DND-41 (cell line): ENCODE results near the gene REEP2.
A peak's percentile ranks its signal among the peaks of the same experiment; 100 is the strongest.

ENCODE experiments used
- ATAC-seq: fragments of 200-7000 bp; cut with Tn5 transposase; 3 replicates; pipeline ENCODE4 v1.9.1; 2021; ENCODE audit warnings: low read depth; ENCODE audit not compliant: insufficient read depth
- DNase-seq: peaks from one replicate; pipeline ENCODE4 v3.0.0-alpha.2; 2020
- H2AFZ ChIP-seq: 2 replicates; pipeline ENCODE4 v1.6.0; 2012; ENCODE audit warnings: low read depth, low read length
- H3K27ac ChIP-seq: 2 replicates; pipeline ENCODE4 v1.5.1; 2012; ENCODE audit warnings: low read length, inconsistent platforms
- H3K27me3 ChIP-seq: fragments of 200-600 bp; sonication (generic); 2 replicates; pipeline ENCODE4 v1.6.0; 2012; ENCODE audit warnings: low read length, mild to moderate bottlenecking, inconsistent platforms; ENCODE audit not compliant: insufficient read depth, poor library complexity
- H3K36me3 ChIP-seq: 2 replicates; pipeline ENCODE4 v1.5.1; 2012; ENCODE audit warnings: low read length, inconsistent platforms; ENCODE audit not compliant: insufficient read depth
- H3K4me1 ChIP-seq: 2 replicates; pipeline ENCODE4 v1.5.1; 2012; ENCODE audit warnings: mild to moderate bottlenecking, low read length; ENCODE audit not compliant: insufficient read depth
- H3K4me2 ChIP-seq: 2 replicates; pipeline ENCODE4 v1.6.0; 2012; ENCODE audit warnings: mild to moderate bottlenecking, moderate library complexity, low read length, inconsistent platforms; ENCODE audit not compliant: insufficient read depth
- H3K4me3 ChIP-seq, 2 experiments: fragments of 200-600 bp in 1 of 2; shearing (Covaris generic) in 1 of 2; 2 replicates each; pipeline ENCODE4 v1.5.1; 2012 to 2016; ENCODE audit warnings: inconsistent platforms in 2 of 2, low read length in 2 of 2, mild to moderate bottlenecking in 2 of 2, low read depth in 1 of 2, moderate library complexity in 1 of 2
- H3K79me2 ChIP-seq: 2 replicates; pipeline ENCODE4 v1.6.0; 2012; ENCODE audit warnings: low read length, inconsistent platforms; ENCODE audit not compliant: insufficient read depth
- H3K9ac ChIP-seq: 2 replicates; pipeline ENCODE4 v1.6.0; 2012; ENCODE audit warnings: low read depth, mild to moderate bottlenecking, inconsistent platforms, low read length, moderate library complexity
- H3K9me3 ChIP-seq: 2 replicates; pipeline ENCODE4 v1.5.1; 2012; ENCODE audit warnings: low read length, moderate library complexity, mild to moderate bottlenecking, inconsistent platforms; ENCODE audit not compliant: insufficient read depth, severe bottlenecking
- H4K20me1 ChIP-seq: 2 replicates; pipeline ENCODE4 v1.6.0; 2012; ENCODE audit warnings: low read length; ENCODE audit not compliant: insufficient read depth
- EZH2 ChIP-seq: IDR thresholded peaks from 3 replicates; pipeline ENCODE4 v1.6.1; 2012; ENCODE audit warnings: borderline replicate concordance, low read depth, mild to moderate bottlenecking, moderate library complexity, low read length, inconsistent platforms; ENCODE audit not compliant: severe bottlenecking
- TF ChIP-seq, protein P1 (sequence below): IDR thresholded peaks from 2 replicates; pipeline ENCODE4 v1.5.1; 2012; ENCODE audit warnings: borderline replicate concordance, low read length, moderate library complexity, mild to moderate bottlenecking; ENCODE audit not compliant: poor library complexity, severe bottlenecking; ENCODE audit errors: extremely low read depth

REEP2 gene

DNA sequence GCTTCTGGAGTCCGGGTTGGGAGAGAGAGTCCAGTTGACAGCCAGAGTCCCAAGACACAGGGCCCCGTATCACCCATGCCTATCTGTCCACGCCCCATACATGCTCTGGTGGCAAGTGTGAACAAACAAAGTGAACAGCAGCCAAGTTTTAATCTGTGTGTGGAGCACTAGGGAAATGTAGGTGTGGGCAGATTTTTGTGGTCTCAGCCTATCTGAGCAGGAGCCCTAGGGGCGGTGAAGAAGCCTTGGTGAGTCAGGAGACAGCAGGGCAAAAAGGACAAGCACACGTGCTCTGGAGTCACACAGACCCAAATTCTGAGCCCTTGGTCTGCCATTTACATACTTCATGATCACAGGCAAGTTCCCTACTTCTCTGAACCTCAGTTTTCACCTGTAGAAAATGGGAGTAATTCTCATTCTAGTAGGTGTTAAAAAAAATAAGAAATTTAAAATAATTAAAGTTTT, 49.7 kb downstream of the REEP2 start:
- Histone ChIP-seq H3K36me3 (no peaks in the 10 kb centered on the region), H3K27ac (no peak overlapping the region), H3K9me3 (no peaks in the 10 kb centered on the region), H4K20me1 (no peaks in the 10 kb centered on the region), H3K9ac (no peak overlapping the region), H3K27me3 (peaks cover 20% of the 10 kb centered on the region), H2AFZ (no peak overlapping the region), H3K4me1 (peaks cover 22% of the 10 kb centered on the region), H3K4me2 (no peak overlapping the region), H3K79me2 (no peaks in the 10 kb centered on the region), H3K4me3 (no peak overlapping the region)
- DNase-seq, result no peak
- TF ChIP-seq EZH2, result no peak
- TF ChIP-seq, protein P1, sequence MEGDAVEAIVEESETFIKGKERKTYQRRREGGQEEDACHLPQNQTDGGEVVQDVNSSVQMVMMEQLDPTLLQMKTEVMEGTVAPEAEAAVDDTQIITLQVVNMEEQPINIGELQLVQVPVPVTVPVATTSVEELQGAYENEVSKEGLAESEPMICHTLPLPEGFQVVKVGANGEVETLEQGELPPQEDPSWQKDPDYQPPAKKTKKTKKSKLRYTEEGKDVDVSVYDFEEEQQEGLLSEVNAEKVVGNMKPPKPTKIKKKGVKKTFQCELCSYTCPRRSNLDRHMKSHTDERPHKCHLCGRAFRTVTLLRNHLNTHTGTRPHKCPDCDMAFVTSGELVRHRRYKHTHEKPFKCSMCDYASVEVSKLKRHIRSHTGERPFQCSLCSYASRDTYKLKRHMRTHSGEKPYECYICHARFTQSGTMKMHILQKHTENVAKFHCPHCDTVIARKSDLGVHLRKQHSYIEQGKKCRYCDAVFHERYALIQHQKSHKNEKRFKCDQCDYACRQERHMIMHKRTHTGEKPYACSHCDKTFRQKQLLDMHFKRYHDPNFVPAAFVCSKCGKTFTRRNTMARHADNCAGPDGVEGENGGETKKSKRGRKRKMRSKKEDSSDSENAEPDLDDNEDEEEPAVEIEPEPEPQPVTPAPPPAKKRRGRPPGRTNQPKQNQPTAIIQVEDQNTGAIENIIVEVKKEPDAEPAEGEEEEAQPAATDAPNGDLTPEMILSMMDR, result no peak
- ATAC-seq, result no peak

DNA sequence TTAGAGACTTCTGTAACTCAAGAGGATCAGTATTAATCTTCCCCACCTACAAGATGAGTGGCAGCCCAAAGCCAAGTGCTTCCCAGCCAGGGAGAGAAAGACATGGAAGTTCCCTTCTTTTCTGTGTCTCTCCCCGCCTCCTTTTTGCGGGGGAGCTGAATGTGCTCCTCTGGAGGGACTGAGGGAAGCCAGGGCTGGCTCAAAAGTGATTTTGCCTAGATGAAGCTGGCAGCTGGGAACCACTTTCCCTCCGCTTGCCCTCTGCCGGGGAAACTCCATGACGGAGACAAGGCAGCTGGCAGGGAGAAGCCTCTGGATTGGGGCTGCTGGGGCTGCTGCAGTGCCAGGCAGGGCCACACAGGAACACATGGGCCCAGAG, 50.8 kb downstream of the REEP2 start:
- no peak overlapping the region for H3K27ac ChIP-seq
- H2AFZ ChIP-seq, result no peak overlapping the region
- ATAC-seq, result no peak
- no peak for TF ChIP-seq EZH2
- TF ChIP-seq, protein P1, result no peak
- no peaks in the 10 kb centered on the region for H3K79me2 ChIP-seq
- no peak overlapping the region for H3K4me2 ChIP-seq
- H4K20me1 ChIP-seq, result no peaks in the 10 kb centered on the region
- H3K4me1 ChIP-seq, result peaks cover 27% of the 10 kb centered on the region
- no peak overlapping the region for H3K4me3 ChIP-seq
- H3K36me3 ChIP-seq, result no peaks in the 10 kb centered on the region
- H3K27me3 ChIP-seq, result peaks cover 20% of the 10 kb centered on the region
- no peak overlapping the region for H3K9ac ChIP-seq
- DNase-seq, result no peak
- no peaks in the 10 kb centered on the region for H3K9me3 ChIP-seq

DNA sequence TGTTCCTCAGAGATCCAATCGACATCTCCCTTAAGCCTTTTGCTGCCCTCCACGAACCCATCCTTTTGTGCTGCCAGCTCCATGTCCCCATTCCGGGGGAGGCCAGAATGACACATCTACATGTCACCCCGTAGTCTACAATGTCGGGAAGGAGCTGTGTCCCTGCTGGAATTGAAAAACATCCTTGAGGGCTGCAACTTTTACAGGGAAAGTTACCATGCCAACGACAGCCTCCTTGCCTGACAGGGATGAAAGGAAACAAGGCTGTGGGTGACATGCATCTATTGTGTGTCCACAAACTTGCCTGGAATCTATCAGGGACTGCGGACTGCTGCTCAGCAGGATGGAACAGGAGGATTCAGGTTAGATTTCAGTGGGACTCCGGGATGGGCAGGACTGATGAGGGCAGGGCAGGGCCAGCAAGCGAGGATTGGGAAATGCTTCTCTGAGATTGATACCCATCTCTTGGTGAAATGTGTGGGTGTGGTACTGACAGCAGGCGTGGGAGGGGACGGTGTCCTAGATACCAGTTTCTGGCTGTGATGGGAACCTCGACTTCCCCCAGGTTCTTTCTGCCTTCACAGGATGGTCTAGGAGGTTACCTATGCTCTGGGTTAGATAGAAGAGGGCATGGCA, 51.9 kb downstream of the REEP2 start:
- no peak overlapping the region; the same call in 1 of the 2 replicates for H3K9ac ChIP-seq
- H3K4me3 ChIP-seq, result no peak overlapping the region
- H3K9me3 ChIP-seq, result no peaks in the 10 kb centered on the region
- ATAC-seq, result no peak
- H3K4me2 ChIP-seq, result peak overlapping the region; percentile 78
- H3K27me3 ChIP-seq, result peaks cover 20% of the 10 kb centered on the region
- TF ChIP-seq EZH2, result no peak
- TF ChIP-seq, protein P1, result no peak
- H3K79me2 ChIP-seq, result no peaks in the 10 kb centered on the region
- H4K20me1 ChIP-seq, result no peaks in the 10 kb centered on the region
- DNase-seq, result no peak
- no peak overlapping the region for H2AFZ ChIP-seq
- peaks cover 27% of the 10 kb centered on the region for H3K4me1 ChIP-seq
- H3K36me3 ChIP-seq, result no peaks in the 10 kb centered on the region
- H3K27ac ChIP-seq, result no peak overlapping the region
